Left colon (tissue), 2 donors: ENCODE measurements around the gene NUDT8. TPM values are rescaled to one million over a fixed set of nuclear protein-coding genes. Genes with fewer than 3 reads are reported as not detected.

ENCODE experiments used
- ATAC-seq: fragments of 200-7000 bp; cut with Tn5 transposase; one replicate; pipeline ENCODE4 v1.9.1; 2020; ENCODE audit warnings: mild to moderate bottlenecking, moderate library complexity
- DNase-seq, 2 donors: peaks; one replicate each; pipeline ENCODE4 v3.0.0-alpha.2; 2020
- intact Hi-C, 2 donors: fragments of 100-400 bp; cut with DNase I in 1 of 2; cut with micrococcal nuclease in 1 of 2; formaldehyde crosslinking; loops; one replicate each; pipeline versions ENCODE4 v1.11.2 to v1.14.0; 2022; cut with DNase I, micrococcal nuclease
- total RNA-seq, 2 donors: library from RNA; stranded (reverse); fragmentation: NEBNext Ultra II Directional; extraction: Animal tissue kit (Norgen Biotek cat#: 25700); gene quantifications; one replicate each; pipeline ENCODE4 v1.2.1, GENCODE V29; 2021
- donor health status: DM: no; HTN: no; CAD: no.
- donor health status: DM: yes; HTN: yes; CAD: no.

NUDT8 gene
- total RNA-seq, 2 donors from 2014 or later = 28.8 to 49.8 TPM

- intact Hi-C loops = no loop called here
- DNase-seq (no peak), ATAC-seq (no peak)
These were observed 44.6 kb downstream of the NUDT8 start for GRCh38 chr11:67584881-67585873.

GRCh38 chr11:67584205-67584880 is 45.4 kb downstream of the NUDT8 start:
- ATAC-seq (peak; percentile 80), DNase-seq (peak; percentile 80 to 90)
- intact Hi-C loops = no loop called here

GRCh38 chr11:67583247-67584204 is 46.2 kb downstream of the NUDT8 start, which contains the start of gene GSTP1:
TSS of gene GSTP1 (plus strand) at chr11:67583812. CDS start at chr11:67583844, 32 bp downstream.
- ATAC-seq = peak; percentile 82
- DNase-seq = peak; percentile 92 to 93
- intact Hi-C loops = no loop called here

- ATAC-seq (no peak), DNase-seq (no peak)
- intact Hi-C loops = no loop called here
These were observed 47.7 kb downstream of the NUDT8 start for GRCh38 chr11:67582011-67582410.

- no peak for ATAC-seq
- DNase-seq = no peak
- intact Hi-C loops = no loop called here
These were observed 48.3 kb downstream of the NUDT8 start for GRCh38 chr11:67581469-67581868.

- intact Hi-C loops = no loop called here
- ATAC-seq (no peak), DNase-seq (no peak)
These were observed 51.8 kb downstream of the NUDT8 start for GRCh38 chr11:67577951-67578350.

Other genes with a start within 250 kb of the NUDT8 start
- 10 to 100 TPM; 27.4 to 40.6 TPM for gene RAD9A, start 238.0 kb downstream of the NUDT8 start, total RNA-seq
- 100 to 1,000 TPM; 214 to 243 TPM for gene PPP1CA, start 228.1 kb downstream of the NUDT8 start, total RNA-seq
- 1 to 10 TPM; 3.0 to 4.2 TPM for gene TBC1D10C, start 225.9 kb downstream of the NUDT8 start, total RNA-seq
- gene CARNS1, start 214.3 kb downstream of the NUDT8 start, total RNA-seq = 1 to 10 TPM in 1 of 2 donors, under 1 TPM in 1; 0.61 to 2.5 TPM
- 10 to 100 TPM; 45.3 to 47.4 TPM for gene RPS6KB2, start 201.4 kb downstream of the NUDT8 start, total RNA-seq
- gene PTPRCAP, start 192.3 kb downstream of the NUDT8 start, total RNA-seq = 10 to 100 TPM in 1 of 2 donors, 1 to 10 TPM in 1; 7.1 to 11.2 TPM
- 100 to 1,000 TPM; 195 to 230 TPM for gene CORO1B, start 186.5 kb downstream of the NUDT8 start, total RNA-seq
- not detected for gene GPR152, start 177.2 kb downstream of the NUDT8 start, total RNA-seq
- 1 to 10 TPM; 1.1 to 2.0 TPM for gene CABP4, start 174.6 kb downstream of the NUDT8 start, total RNA-seq
- gene TMEM134, start 160.7 kb downstream of the NUDT8 start, total RNA-seq = 10 to 100 TPM; 63.6 to 68.0 TPM
- 10 to 100 TPM; 31.4 to 49.6 TPM for gene AIP, start 146.9 kb downstream of the NUDT8 start, total RNA-seq
- gene PITPNM1, start 124.6 kb downstream of the NUDT8 start, total RNA-seq = 100 to 1,000 TPM in 1 of 2 donors, 10 to 100 TPM in 1; 82.0 to 108 TPM
- gene CDK2AP2, start 121.8 kb downstream of the NUDT8 start, total RNA-seq = 10 to 100 TPM; 79.5 to 86.2 TPM
- not detected for gene CABP2, start 106.5 kb downstream of the NUDT8 start, total RNA-seq
- 100 to 1,000 TPM; 323 to 390 TPM for gene GSTP1, start 46.1 kb downstream of the NUDT8 start, total RNA-seq
- gene NDUFV1, start 23.0 kb downstream of the NUDT8 start, total RNA-seq = 100 to 1,000 TPM; 292 to 377 TPM
- gene TBX10, start 9.8 kb upstream of the NUDT8 start, total RNA-seq = 10 to 100 TPM; 12.9 to 27.1 TPM
- 10 to 100 TPM; 13.1 to 17.7 TPM for gene ACY3, start 20.8 kb upstream of the NUDT8 start, total RNA-seq
- under 1 TPM in 1 of 2 donors, not detected in 1; 0.73 TPM for gene ALDH3B2, start 44.7 kb upstream of the NUDT8 start, total RNA-seq